ENCODE data around the gene ARHGEF37. TPM values are rescaled to one million over a fixed set of nuclear protein-coding genes. Genes with fewer than 3 reads are reported as not detected.

Gene ARHGEF37
- total RNA-seq, 1 donor from 2014 or later, result 2.3 TPM

DNA sequence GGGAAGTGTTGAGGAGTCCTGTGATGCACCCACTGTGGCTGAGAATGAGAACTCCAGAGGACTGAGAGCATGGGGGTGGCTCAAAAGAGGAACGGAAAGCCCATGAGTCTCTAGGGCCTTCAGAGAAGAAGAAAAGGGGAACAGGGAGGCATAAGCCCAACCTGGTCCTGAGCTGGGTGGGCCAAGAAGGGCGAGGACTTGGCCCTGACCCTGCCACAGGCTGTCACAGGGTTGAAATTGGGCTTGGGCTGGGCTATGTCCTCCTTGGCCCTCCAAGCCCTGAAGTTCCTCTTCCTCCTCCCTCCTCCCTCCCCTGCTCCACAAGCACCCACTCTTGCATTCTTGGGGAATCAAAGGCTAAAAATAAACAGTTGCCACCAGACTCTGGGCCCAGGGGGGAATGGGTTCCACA is 99.5 kb downstream of the ARHGEF37 start:
- TF ChIP-seq, protein P1, sequence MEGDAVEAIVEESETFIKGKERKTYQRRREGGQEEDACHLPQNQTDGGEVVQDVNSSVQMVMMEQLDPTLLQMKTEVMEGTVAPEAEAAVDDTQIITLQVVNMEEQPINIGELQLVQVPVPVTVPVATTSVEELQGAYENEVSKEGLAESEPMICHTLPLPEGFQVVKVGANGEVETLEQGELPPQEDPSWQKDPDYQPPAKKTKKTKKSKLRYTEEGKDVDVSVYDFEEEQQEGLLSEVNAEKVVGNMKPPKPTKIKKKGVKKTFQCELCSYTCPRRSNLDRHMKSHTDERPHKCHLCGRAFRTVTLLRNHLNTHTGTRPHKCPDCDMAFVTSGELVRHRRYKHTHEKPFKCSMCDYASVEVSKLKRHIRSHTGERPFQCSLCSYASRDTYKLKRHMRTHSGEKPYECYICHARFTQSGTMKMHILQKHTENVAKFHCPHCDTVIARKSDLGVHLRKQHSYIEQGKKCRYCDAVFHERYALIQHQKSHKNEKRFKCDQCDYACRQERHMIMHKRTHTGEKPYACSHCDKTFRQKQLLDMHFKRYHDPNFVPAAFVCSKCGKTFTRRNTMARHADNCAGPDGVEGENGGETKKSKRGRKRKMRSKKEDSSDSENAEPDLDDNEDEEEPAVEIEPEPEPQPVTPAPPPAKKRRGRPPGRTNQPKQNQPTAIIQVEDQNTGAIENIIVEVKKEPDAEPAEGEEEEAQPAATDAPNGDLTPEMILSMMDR (conservative IDR thresholded peaks at IDR 0.05), result no peak
- no peaks in the 10 kb centered on the region for H3K9me3 Mint-ChIP-seq
- DNase-seq (ENCODE audit: low read depth, low spot score), result no peak
- peaks cover 19% of the 10 kb centered on the region for H3K27me3 Mint-ChIP-seq (ENCODE audit: low read depth)
- H3K4me3 Mint-ChIP-seq, result no peak overlapping the region
- H3K36me3 Mint-ChIP-seq (ENCODE audit: low read depth), result no peaks in the 10 kb centered on the region
- H3K4me1 Mint-ChIP-seq, result no peaks in the 10 kb centered on the region
- H3K27ac Mint-ChIP-seq (ENCODE audit: unreplicated experiment), result no peak overlapping the region

DNA sequence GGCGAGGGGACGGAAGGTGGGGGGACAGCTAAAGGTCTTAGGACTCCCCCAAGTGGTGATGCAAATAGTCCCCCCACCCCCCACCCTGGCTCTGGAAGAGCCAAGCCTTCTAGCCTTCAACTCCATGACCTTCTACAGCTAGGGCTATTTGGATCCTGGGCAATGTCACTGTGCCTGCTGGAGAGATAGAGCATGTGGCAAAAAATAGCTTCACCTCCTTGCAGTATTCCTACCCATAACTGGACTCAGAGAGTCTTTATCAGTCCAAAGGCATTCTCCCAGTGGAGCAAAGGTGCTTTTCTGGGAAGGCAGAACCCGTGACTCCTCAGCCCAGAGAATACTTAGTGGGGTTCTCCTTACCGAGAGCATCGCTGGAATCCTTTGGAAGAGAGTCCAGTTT is 100.0 kb downstream of the ARHGEF37 start:
- Mint-ChIP-seq H3K4me1 (no peaks in the 10 kb centered on the region), H3K9me3 (no peaks in the 10 kb centered on the region), H3K36me3 (ENCODE audit: low read depth) (no peaks in the 10 kb centered on the region), H3K27me3 (ENCODE audit: low read depth) (peaks cover 18% of the 10 kb centered on the region), H3K27ac (ENCODE audit: unreplicated experiment) (no peak overlapping the region), H3K4me3 (no peak overlapping the region)
- TF ChIP-seq, protein P1 (conservative IDR thresholded peaks at IDR 0.05), result no peak
- DNase-seq (ENCODE audit: low read depth, low spot score), result no peak

DNA sequence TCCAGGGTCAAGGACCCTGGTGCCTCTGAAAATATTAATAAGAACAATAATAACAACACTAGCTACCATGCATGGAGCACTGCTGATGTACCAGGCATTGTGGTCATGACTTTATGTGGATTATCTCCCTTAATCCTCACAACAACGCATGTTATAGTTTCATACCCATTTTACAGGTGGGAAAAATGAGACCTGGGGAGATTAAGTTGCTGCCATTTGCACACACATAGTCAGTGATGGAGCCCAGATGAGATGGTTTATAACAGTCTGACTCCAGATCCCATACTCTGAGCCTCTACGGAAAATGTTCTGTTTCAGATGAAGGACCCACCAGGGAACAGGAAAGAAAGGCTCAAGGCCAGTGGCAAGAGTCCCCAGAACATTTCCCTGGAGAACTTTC is 100.6 kb downstream of the ARHGEF37 start:
- Mint-ChIP-seq H3K4me3 (no peak overlapping the region), H3K27ac (ENCODE audit: unreplicated experiment) (no peak overlapping the region), H3K36me3 (ENCODE audit: low read depth) (no peaks in the 10 kb centered on the region), H3K9me3 (no peaks in the 10 kb centered on the region), H3K4me1 (no peaks in the 10 kb centered on the region), H3K27me3 (ENCODE audit: low read depth) (peaks cover 23% of the 10 kb centered on the region)
- TF ChIP-seq, protein P1 (conservative IDR thresholded peaks at IDR 0.05), result no peak
- no peak for DNase-seq (ENCODE audit: low read depth, low spot score)

DNA sequence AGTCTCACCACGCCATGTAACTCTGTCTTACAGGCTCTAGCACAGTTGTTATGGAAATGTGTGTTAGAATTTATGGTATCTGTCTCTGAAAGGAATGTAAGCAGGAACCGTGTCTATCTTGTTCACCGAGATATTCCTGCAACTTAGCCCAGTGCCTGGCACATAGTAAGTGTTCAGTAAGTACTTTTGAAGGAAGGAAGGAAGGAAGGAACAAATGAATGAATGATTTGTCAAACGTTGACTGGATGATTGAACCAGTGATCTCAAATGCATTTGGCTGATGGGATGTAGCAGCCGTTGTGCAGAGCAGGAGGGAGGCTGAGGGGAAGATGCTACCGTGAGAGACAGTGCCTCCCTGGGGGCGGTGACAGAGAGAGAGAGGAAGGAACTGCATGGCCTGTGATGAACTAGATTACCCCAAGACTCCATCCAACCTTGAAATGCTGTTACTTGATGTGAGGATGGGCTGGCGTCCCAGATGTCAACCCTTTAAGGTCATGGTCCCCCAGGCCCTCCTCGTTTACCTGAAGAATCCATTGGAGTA is 101.3 kb downstream of the ARHGEF37 start:
- H3K27ac Mint-ChIP-seq (ENCODE audit: unreplicated experiment), result no peak overlapping the region
- peaks cover 25% of the 10 kb centered on the region for H3K27me3 Mint-ChIP-seq (ENCODE audit: low read depth)
- no peaks in the 10 kb centered on the region for H3K36me3 Mint-ChIP-seq (ENCODE audit: low read depth)
- no peak overlapping the region for H3K4me3 Mint-ChIP-seq
- DNase-seq (ENCODE audit: low read depth, low spot score), result no peak
- H3K9me3 Mint-ChIP-seq, result no peaks in the 10 kb centered on the region
- no peaks in the 10 kb centered on the region for H3K4me1 Mint-ChIP-seq
- TF ChIP-seq, protein P1 (conservative IDR thresholded peaks at IDR 0.05), result no peak

DNA sequence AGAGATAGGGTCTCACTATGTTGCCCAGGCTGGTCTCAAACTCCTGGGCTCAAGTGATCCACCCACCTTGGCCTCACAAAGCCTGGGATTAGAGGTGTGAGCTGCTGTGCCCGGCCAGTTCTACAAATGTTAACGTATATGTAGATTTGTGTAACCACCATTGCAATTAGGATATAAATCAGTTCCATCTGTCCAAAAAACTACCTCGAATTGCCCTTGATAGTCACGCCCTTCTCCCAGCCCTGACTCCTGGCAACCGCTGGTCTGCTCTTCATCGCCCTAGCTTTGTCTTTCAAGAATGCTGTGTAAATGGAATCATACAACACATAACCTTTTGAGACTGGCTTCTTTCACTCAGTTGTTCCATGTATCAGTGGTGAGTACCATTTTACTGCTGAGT is 102.7 kb downstream of the ARHGEF37 start:
- Mint-ChIP-seq H3K27ac (ENCODE audit: unreplicated experiment) (no peak overlapping the region), H3K4me1 (no peaks in the 10 kb centered on the region), H3K27me3 (ENCODE audit: low read depth) (peaks cover 27% of the 10 kb centered on the region), H3K4me3 (no peak overlapping the region), H3K36me3 (ENCODE audit: low read depth) (no peaks in the 10 kb centered on the region), H3K9me3 (no peaks in the 10 kb centered on the region)
- TF ChIP-seq, protein P1 (conservative IDR thresholded peaks at IDR 0.05), result no peak
- no peak for DNase-seq (ENCODE audit: low read depth, low spot score)
